PC-3 (cell line): ENCODE measurements around the gene ZFC3H1. TPM values are rescaled to one million over a fixed set of nuclear protein-coding genes. Genes with fewer than 3 reads are reported as not detected.
"Not testable (repeated sequence)": the region's sequence is repeated elsewhere in the genome, so short reads cannot be mapped to it uniquely, and the experiment has no call there.

Experiments used
- ATAC-seq: fragments of 200-7000 bp; cut with Tn5 transposase; 2 replicates; pipeline ENCODE4 v1.9.1; 2020; ENCODE audit warnings: mild to moderate bottlenecking, moderate library complexity
- BruUV-seq: library from RNA; stranded (reverse); fragments of 400-500 nt; replicated peaks from 2 replicates; lab custom pipeline; 2021; lab: Mats Ljungman, UMichigan
- CTCF ChIA-PET: fragments of 300-600 bp; sonication (Branson Sonifier 250); formaldehyde crosslinking; loops from one replicate; lab custom pipeline; 2022; ENCODE audit warnings: antibody characterized with exemption; lab: Charles Lee
- POLR2A ChIA-PET: fragments of 300-600 bp; sonication (Branson Sonifier 250); formaldehyde crosslinking; loops from one replicate; lab custom pipeline; 2022; ENCODE audit warnings: antibody characterized with exemption; ENCODE audit not compliant: unreplicated experiment; lab: Charles Lee
- DNase-seq: peaks from one replicate; pipeline ENCODE4 v3.0.0-alpha.2; 2015
- H2AFZ ChIP-seq: fragments of 300-600 bp; sonication (generic); 2 replicates; pipeline ENCODE4 v1.6.0; 2016; ENCODE audit warnings: antibody characterized with exemption, low read length
- H3F3A ChIP-seq: fragments of 300-600 bp; sonication (generic); one replicate; pipeline ENCODE4 v1.6.0; 2017; ENCODE audit warnings: antibody characterized with exemption, low read length, control low read depth, mild to moderate bottlenecking; ENCODE audit not compliant: unreplicated experiment
- H3K27ac ChIP-seq: fragments of 300-600 bp; sonication (generic); 2 replicates; pipeline ENCODE4 v1.5.1; 2016; ENCODE audit warnings: mild to moderate bottlenecking, low read length
- H3K27me3 ChIP-seq: fragments of 300-600 bp; sonication (generic); 2 replicates; pipeline ENCODE4 v1.6.1; 2016; ENCODE audit warnings: low read length, mixed read lengths
- H3K36me3 ChIP-seq: fragments of 300-600 bp; sonication (generic); 2 replicates; pipeline ENCODE4 v1.6.1; 2016; ENCODE audit warnings: low read depth, mixed run types, low read length, mixed read lengths
- H3K4me1 ChIP-seq: fragments of 300-600 bp; sonication (generic); 2 replicates; pipeline ENCODE4 v1.5.1; 2016; ENCODE audit warnings: low read length; ENCODE audit not compliant: insufficient read depth
- H3K4me2 ChIP-seq: fragments of 300-600 bp; sonication (generic); 2 replicates; pipeline ENCODE4 v1.6.0; 2016; ENCODE audit warnings: low read length
- H3K4me3 ChIP-seq: fragments of 300-600 bp; sonication (generic); 2 replicates; pipeline ENCODE4 v1.5.1; 2016; ENCODE audit warnings: mild to moderate bottlenecking, low read length, mixed read lengths
- H3K79me2 ChIP-seq: fragments of 300-600 bp; sonication (generic); 2 replicates; pipeline ENCODE4 v1.6.1; 2017; ENCODE audit warnings: low read length, mixed read lengths
- H3K9ac ChIP-seq: fragments of 300-600 bp; sonication (generic); 2 replicates; pipeline ENCODE4 v1.6.0; 2016; ENCODE audit warnings: mild to moderate bottlenecking, low read length
- H3K9me2 ChIP-seq: fragments of 300-600 bp; sonication (generic); replicated peaks from 2 replicates; pipeline ENCODE4 v1.6.1; 2016; ENCODE audit warnings: mixed run types, low read length, mixed read lengths
- H3K9me3 ChIP-seq: fragments of 300-600 bp; sonication (generic); 2 replicates; pipeline ENCODE4 v1.6.1; 2016; ENCODE audit warnings: low read length, mixed read lengths
- H4K20me1 ChIP-seq: fragments of 300-600 bp; sonication (generic); 2 replicates; pipeline ENCODE4 v1.6.1; 2016; ENCODE audit warnings: low read length, mixed read lengths
- CTCF ChIP-seq: fragments of 300-600 bp; sonication (generic); conservative IDR thresholded peaks from 2 replicates; pipeline ENCODE4 v1.5.1; 2017; ENCODE audit warnings: antibody characterized with exemption, low read depth, mild to moderate bottlenecking, low read length
- EZH2 ChIP-seq: fragments of 300-600 bp; sonication (generic); IDR thresholded peaks from one replicate; pipeline ENCODE4 v1.6.1; 2017; ENCODE audit warnings: antibody characterized with exemption, mild to moderate bottlenecking, low read length; ENCODE audit not compliant: unreplicated experiment
- EZH2phosphoT487 ChIP-seq: fragments of 300-600 bp; sonication (generic); IDR thresholded peaks from 2 replicates; pipeline ENCODE4 v1.6.1; 2018; ENCODE audit warnings: mild to moderate bottlenecking, antibody characterized with exemption, low read length, borderline replicate concordance
- intact Hi-C: fragments of 100-400 bp; cut with micrococcal nuclease; formaldehyde crosslinking; loops from 2 replicates; pipeline ENCODE4 v1.9.0; 2023
- total RNA-seq: library from RNA; depleted of rRNA; stranded (reverse); fragments of >200 nt; gene quantifications from 2 replicates; pipeline ENCODE4 v1.2.3, GENCODE V29; 2014

Gene ZFC3H1
- total RNA-seq, 1 experiment from 2014 or later: 13.7 TPM

GRCh38 chr12:71693126-71693525 lies 29.5 kb upstream of the ZFC3H1 start:
- no peaks in the 10 kb centered on the region for H3K27me3 ChIP-seq
- CTCF ChIA-PET: no interaction called here
- ATAC-seq: no peak

GRCh38 chr12:71691504-71692129 lies 28.0 kb upstream of the ZFC3H1 start:
- Histone ChIP-seq H3K79me2 (peaks cover 19% of the 10 kb centered on the region), H3K9ac (no peak overlapping the region), H3K36me3 (no peaks in the 10 kb centered on the region), H3K4me3 (no peak overlapping the region), H2AFZ (no peak overlapping the region), H3K27me3 (no peaks in the 10 kb centered on the region), H3F3A (no peaks in the 10 kb centered on the region), H4K20me1 (no peaks in the 10 kb centered on the region), H3K9me3 (no peaks in the 10 kb centered on the region), H3K9me2 (no peaks in the 10 kb centered on the region), H3K4me1 (peaks cover 14% of the 10 kb centered on the region; the same call in 1 of the 2 replicates), H3K4me2 (no peak overlapping the region), H3K27ac (no peak overlapping the region)
- CTCF ChIA-PET: no interaction called here
- BruUV-seq: no TSS peak
- ATAC-seq: no peak
- TF ChIP-seq EZH2 (no peak), CTCF (no peak), EZH2phosphoT487 (no peak)
- intact Hi-C loops: no loop called here
- DNase-seq: no peak
- POLR2A ChIA-PET: no interaction called here

More at GRCh38 chr12:71693126-71693525, 29.5 kb upstream of the ZFC3H1 start:
- H3K27ac ChIP-seq: no peak overlapping the region
- no peak overlapping the region for H3K4me3 ChIP-seq
- no peaks in the 10 kb centered on the region for H3K9me3 ChIP-seq
- DNase-seq: no peak
- POLR2A ChIA-PET: no interaction called here
- no peaks in the 10 kb centered on the region for H3K9me2 ChIP-seq
- no peak overlapping the region for H3K9ac ChIP-seq
- H3K36me3 ChIP-seq: no peaks in the 10 kb centered on the region
- no peaks in the 10 kb centered on the region for H3F3A ChIP-seq
- H2AFZ ChIP-seq: no peak overlapping the region
- H3K4me2 ChIP-seq: no peak overlapping the region
- H3K79me2 ChIP-seq: peaks cover 4% of the 10 kb centered on the region
- no peaks in the 10 kb centered on the region for H4K20me1 ChIP-seq
- TF ChIP-seq EZH2 (no peak), EZH2phosphoT487 (no peak), CTCF (no peak)
- H3K4me1 ChIP-seq: 0 out of 2 replicates have a peak, but pooled peaks cover 2% of the 10 kb centered on the region
- intact Hi-C loops: no loop called here
- BruUV-seq: no TSS peak

GRCh38 chr12:71688961-71689570 lies 25.4 kb upstream of the ZFC3H1 start:
- intact Hi-C loops: no loop called here
- Histone ChIP-seq H3K9me3 (no peaks in the 10 kb centered on the region), H3K27ac (no peak overlapping the region), H3K4me3 (no peak overlapping the region), H3K9me2 (no peaks in the 10 kb centered on the region), H3K27me3 (no peaks in the 10 kb centered on the region), H3K36me3 (no peaks in the 10 kb centered on the region), H3K79me2 (peaks cover 19% of the 10 kb centered on the region), H4K20me1 (no peaks in the 10 kb centered on the region), H3K4me2 (peak overlapping the region; percentile 90; the same call in 1 of the 2 replicates), H3K4me1 (peaks cover 14% of the 10 kb centered on the region; the same call in 1 of the 2 replicates), H3K9ac (no peak overlapping the region), H2AFZ (no peak overlapping the region), H3F3A (no peaks in the 10 kb centered on the region)
- no TSS peak for BruUV-seq
- TF ChIP-seq EZH2 (no peak), EZH2phosphoT487 (no peak), CTCF (no peak)
- ChIA-PET POLR2A (no interaction called here), CTCF (no interaction called here)
- DNase-seq (no peak), ATAC-seq (no peak)

- H3K27ac ChIP-seq, H3K9me2 ChIP-seq, H3K27me3 ChIP-seq, H3K9ac ChIP-seq, H3K36me3 ChIP-seq, H4K20me1 ChIP-seq, ATAC-seq, DNase-seq, BruUV-seq, H3F3A ChIP-seq, H3K9me3 ChIP-seq, POLR2A ChIA-PET: not testable (repeated sequence)
- H3K4me3 ChIP-seq: peak overlapping the region; percentile 69
- CTCF ChIA-PET: interaction anchor here (0.6 to 1.3 kb wide), 2 partner anchors 60 to 62 kb away, joined by 3 to 4 read pairs; no protein-coding TSS in a partner anchor
- intact Hi-C loops: loop anchor here (2.0 kb wide), 1 partner anchor 24 kb away; the partner anchor contains the start of gene ZFC3H1
- peaks cover 24% of the 10 kb centered on the region for H3K4me1 ChIP-seq
- H3K79me2 ChIP-seq: peaks cover 19% of the 10 kb centered on the region
- peak overlapping the region; percentile 91; the same call in 1 of the 2 replicates for H2AFZ ChIP-seq
- H3K4me2 ChIP-seq: peak overlapping the region; percentile 90
These were observed 23.5 kb upstream of the ZFC3H1 start for GRCh38 chr12:71687172-71687571.
